Activated CD8-positive, alpha-beta T cell treated with anti-CD3 and anti-CD28 coated beads for 36 hours (primary cell): ENCODE results near the gene TAAR5. TPM values are rescaled to one million over a fixed set of nuclear protein-coding genes. Genes with fewer than 3 reads are reported as not detected.
A peak's percentile ranks its signal among the peaks of the same experiment; 100 is the strongest.
"Not testable (repeated sequence)": the region's sequence is repeated elsewhere in the genome, so short reads cannot be mapped to it uniquely, and the experiment has no call there.

Experiments used
- ATAC-seq: fragments of 200-7000 bp; cut with Tn5 transposase; one replicate; pipeline ENCODE4 v1.10.0; 2021; ENCODE audit warnings: mild to moderate bottlenecking, moderate library complexity
- CTCF ChIA-PET: fragments of 350-600 bp; sonication (Branson Sonifier 250); formaldehyde crosslinking; loops from one replicate; lab custom pipeline; 2021; ENCODE audit warnings: antibody characterized with exemption; lab: Charles Lee
- POLR2A ChIA-PET: fragments of 350-600 bp; sonication (Branson Sonifier 250); formaldehyde crosslinking; loops from one replicate; lab custom pipeline; 2021; ENCODE audit warnings: antibody characterized with exemption; lab: Charles Lee
- DNase-seq: peaks from one replicate; pipeline ENCODE4 v3.0.0-alpha.2; 2020
- H3K27ac Mint-ChIP-seq: one replicate; pipeline ENCODE4 v1.8.0; 2021; ENCODE audit warnings: mild to moderate bottlenecking, mixed read lengths
- H3K27me3 Mint-ChIP-seq: one replicate; pipeline ENCODE4 v1.8.0; 2021; ENCODE audit warnings: mixed read lengths
- H3K36me3 Mint-ChIP-seq: one replicate; pipeline ENCODE4 v1.8.0; 2021; ENCODE audit warnings: low read depth, mixed read lengths
- H3K4me1 Mint-ChIP-seq: one replicate; pipeline ENCODE4 v1.8.0; 2021; ENCODE audit warnings: low read depth, mixed read lengths
- H3K4me3 Mint-ChIP-seq: one replicate; pipeline ENCODE4 v1.8.0; 2021; ENCODE audit warnings: mild to moderate bottlenecking, moderate library complexity, mixed read lengths
- H3K9me3 Mint-ChIP-seq: one replicate; pipeline ENCODE4 v1.8.0; 2021; ENCODE audit warnings: mixed read lengths
- CTCF ChIP-seq: fragments of 200-600 bp; IDR thresholded peaks from one replicate; pipeline ENCODE4 v1.8.0; 2022; ENCODE audit warnings: antibody characterized with exemption, mild to moderate bottlenecking
- intact Hi-C: fragments of 100-400 bp; cut with micrococcal nuclease; formaldehyde crosslinking; loops from one replicate; pipeline ENCODE4 v1.10.0; 2022
- total RNA-seq, 2 experiments: library from RNA; stranded (reverse); gene quantifications; one replicate each; pipeline ENCODE4 v1.2.3, GENCODE V29; 2021

Gene TAAR5
- total RNA-seq, 2 experiments from 2014 or later = not detected

DNA sequence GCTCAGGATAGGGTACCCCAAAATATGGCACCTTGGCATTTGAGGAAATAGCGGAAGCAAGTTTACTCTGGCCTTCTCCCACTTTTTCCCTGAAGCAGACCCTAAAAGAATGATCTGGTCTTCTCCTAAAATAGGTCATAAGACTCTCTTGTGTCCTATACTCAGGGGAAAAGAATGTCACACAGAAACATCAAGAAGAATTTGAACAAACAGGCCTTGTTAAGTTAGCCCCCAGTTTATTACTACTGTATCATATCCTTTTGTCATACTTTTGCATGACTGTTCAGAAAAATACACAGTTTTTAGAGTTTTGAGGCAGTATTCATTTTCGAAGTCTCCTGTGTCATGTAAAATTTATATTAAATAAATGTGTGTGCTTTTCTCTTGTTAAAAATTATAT lies 22.1 kb upstream of the TAAR5 start:
- Mint-ChIP-seq H3K27me3 (peaks cover 1% of the 10 kb centered on the region), H3K27ac (no peak overlapping the region), H3K36me3 (no peaks in the 10 kb centered on the region), H3K4me3 (no peak overlapping the region), H3K9me3 (no peaks in the 10 kb centered on the region), H3K4me1 (no peaks in the 10 kb centered on the region)
- ATAC-seq (no peak), DNase-seq (no peak)
- intact Hi-C loops = no loop called here
- POLR2A ChIA-PET = no interaction called here
- TF ChIP-seq CTCF = no peak
- CTCF ChIA-PET = no interaction called here

DNA sequence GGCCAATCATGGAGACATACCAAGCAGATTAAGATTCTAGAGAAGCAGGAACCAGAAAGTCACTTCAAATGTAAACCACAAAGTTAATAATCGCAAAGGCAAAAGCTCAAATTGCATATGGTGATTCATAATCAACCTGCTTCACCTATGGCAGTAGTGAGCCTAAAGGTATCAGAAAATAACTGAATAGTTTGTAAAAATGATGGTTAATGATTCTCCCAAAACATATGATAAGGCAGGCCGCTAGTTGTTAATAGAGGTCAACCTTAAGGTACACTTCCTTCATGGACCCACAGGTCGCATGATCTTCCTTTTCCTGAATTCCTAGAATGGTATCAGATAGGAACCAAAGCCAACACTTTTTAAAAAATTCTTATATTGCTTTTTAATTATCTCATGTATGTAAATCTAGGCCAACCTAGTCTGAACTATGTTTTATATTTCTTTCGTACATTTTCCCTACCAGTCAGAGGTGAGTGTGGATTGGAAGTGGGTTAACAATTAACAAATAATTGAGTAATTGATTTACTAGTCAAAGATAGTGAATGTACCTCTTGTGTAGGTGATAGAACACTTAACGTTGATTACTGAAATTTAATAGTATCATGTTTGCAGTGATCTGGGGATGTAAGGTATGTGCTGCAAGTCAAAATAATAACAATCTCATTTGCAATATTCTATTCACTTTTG lies 18.1 kb upstream of the TAAR5 start:
- ATAC-seq (no peak), DNase-seq (no peak)
- H3K36me3 Mint-ChIP-seq = no peaks in the 10 kb centered on the region
- no peak overlapping the region for H3K4me3 Mint-ChIP-seq
- no peak overlapping the region for H3K27ac Mint-ChIP-seq
- H3K9me3 Mint-ChIP-seq = no peaks in the 10 kb centered on the region
- no peaks in the 10 kb centered on the region for H3K4me1 Mint-ChIP-seq
- CTCF ChIA-PET = no interaction called here
- intact Hi-C loops = no loop called here
- peaks cover 6% of the 10 kb centered on the region for H3K27me3 Mint-ChIP-seq
- TF ChIP-seq CTCF = no peak
- POLR2A ChIA-PET = no interaction called here

- H3K36me3 Mint-ChIP-seq = no peaks in the 10 kb centered on the region
- H3K4me1 Mint-ChIP-seq = no peaks in the 10 kb centered on the region
- no peak overlapping the region for H3K27ac Mint-ChIP-seq
- ChIA-PET POLR2A (no interaction called here), CTCF (no interaction called here)
- DNase-seq (no peak), ATAC-seq (no peak)
- intact Hi-C loops = no loop called here
- H3K4me3 Mint-ChIP-seq = no peak overlapping the region
- TF ChIP-seq CTCF = no peak
- H3K27me3 Mint-ChIP-seq = peaks cover 9% of the 10 kb centered on the region
- no peaks in the 10 kb centered on the region for H3K9me3 Mint-ChIP-seq
Measured at GRCh38 chr6:132604635-132605152, 15.2 kb upstream of the TAAR5 start.

- H3K4me1 Mint-ChIP-seq, POLR2A ChIA-PET, ATAC-seq, CTCF ChIA-PET, H3K9me3 Mint-ChIP-seq, H3K36me3 Mint-ChIP-seq, intact Hi-C loops, DNase-seq, H3K4me3 Mint-ChIP-seq, H3K27ac Mint-ChIP-seq: not testable (repeated sequence)
- H3K27me3 Mint-ChIP-seq = peaks cover 18% of the 10 kb centered on the region
Measured at GRCh38 chr6:132600900-132601299, 11.4 kb upstream of the TAAR5 start.

- no peak overlapping the region for H3K27ac Mint-ChIP-seq
- no peaks in the 10 kb centered on the region for H3K4me1 Mint-ChIP-seq
- ChIA-PET POLR2A (no interaction called here), CTCF (no interaction called here)
- DNase-seq (peak; percentile 3), ATAC-seq (no peak)
- no peaks in the 10 kb centered on the region for H3K36me3 Mint-ChIP-seq
- no peak for TF ChIP-seq CTCF
- H3K27me3 Mint-ChIP-seq = peaks cover 18% of the 10 kb centered on the region
- intact Hi-C loops = no loop called here
- H3K9me3 Mint-ChIP-seq = no peaks in the 10 kb centered on the region
- no peak overlapping the region for H3K4me3 Mint-ChIP-seq
Measured at GRCh38 chr6:132598473-132598872, 8.9 kb upstream of the TAAR5 start.
